K562 (cell line): Measurements from ENCODE around the gene STIL. TPM values are rescaled to one million over a fixed set of nuclear protein-coding genes. Genes with fewer than 3 reads are reported as not detected.

Source experiments
- ATAC-seq: fragments of 200-7000 bp; cut with Tn5 transposase; 3 replicates; pipeline ENCODE4 v1.9.1; 2020; ENCODE audit warnings: moderate library complexity
- BruUV-seq: library from RNA; stranded (reverse); fragments of 400-500 nt; replicated peaks from 2 replicates; lab custom pipeline; 2021; lab: Mats Ljungman, UMichigan
- CTCF ChIA-PET: fragments of 300-600 bp; formaldehyde crosslinking; extraction: SDS; loops from one replicate; lab custom pipeline; 2021; ENCODE audit warnings: low intra/inter-chr PET ratio; lab: Yijun Ruan, JAX
- POLR2A ChIA-PET: fragments of 300-600, 350-650 bp; sonication (Branson Sonifier 250); formaldehyde crosslinking; extraction: SDS; loops from one replicate; lab custom pipeline; 2021; ENCODE audit warnings: antibody characterized with exemption, inconsistent platforms; lab: Yijun Ruan, JAX
- DNase-seq, 4 experiments: peaks; one replicate each; pipeline versions ENCODE4 v3.0.0 to v3.0.0-alpha.2; 2011 to 2018; ENCODE audit warnings: low spot score in 3 of 4, mixed read lengths in 3 of 4; ENCODE audit errors: extremely low read depth in 1 of 4
- FAIRE-seq: peaks from 2 replicates; lab custom pipeline; 2011; peaks lifted over from hg19 to GRCh38; lab: Jason Lieb, UNC
- H2AFZ ChIP-seq: 2 replicates; pipeline ENCODE4 v1.6.0; 2011; ENCODE audit warnings: low read depth, low read length, control low read depth, inconsistent platforms
- H3K27ac ChIP-seq: fragments of 200-600 bp; 3 replicates; pipeline ENCODE4 v1.8.0; 2011; ENCODE audit warnings: low read depth, mild to moderate bottlenecking, control low read depth, inconsistent platforms, low read length, moderate library complexity, mixed read lengths; ENCODE audit errors: extremely low read depth
- H3K27me3 ChIP-seq, 2 experiments: fragments of 300-600 bp in 1 of 2; 2 replicates in 1 of 2; 3 replicates in 1 of 2; pipeline versions ENCODE4 v1.6.0 to v1.8.0; 2011; ENCODE audit warnings: inconsistent platforms in 2 of 2, low read length in 2 of 2, mild to moderate bottlenecking in 1 of 2, mixed read lengths in 1 of 2, moderate library complexity in 1 of 2; ENCODE audit not compliant: control insufficient read depth in 2 of 2, insufficient read depth in 2 of 2
- H3K36me3 ChIP-seq: fragments of 300-600 bp; 3 replicates; pipeline ENCODE4 v1.8.0; 2011; ENCODE audit warnings: mild to moderate bottlenecking, low read length, inconsistent platforms; ENCODE audit not compliant: control insufficient read depth, insufficient read depth
- H3K4me1 ChIP-seq, 2 experiments: fragments of 200-600 bp in 1 of 2; replicated peaks in 1 of 2; 2 replicates in 1 of 2; 3 replicates in 1 of 2; pipeline versions ENCODE4 v1.5.1 to v1.8.0; 2011; ENCODE audit warnings: inconsistent platforms in 2 of 2, low read length in 2 of 2, mild to moderate bottlenecking in 1 of 2, mixed read lengths in 1 of 2, moderate library complexity in 1 of 2; ENCODE audit not compliant: control insufficient read depth in 2 of 2, insufficient read depth in 2 of 2
- H3K4me2 ChIP-seq: 2 replicates; pipeline ENCODE4 v1.6.1; 2011; ENCODE audit warnings: low read length, control low read depth, inconsistent platforms, mixed read lengths; ENCODE audit not compliant: insufficient read depth
- H3K4me3 ChIP-seq: fragments of 200-600 bp; sonication (generic), shearing (Covaris generic); 2 replicates; pipeline ENCODE4 v1.5.1; 2016; ENCODE audit warnings: control low read depth, inconsistent platforms
- H3K79me2 ChIP-seq: fragments of 200-600 bp; 3 replicates; pipeline ENCODE4 v1.8.0; 2011; ENCODE audit warnings: low read length, inconsistent platforms; ENCODE audit not compliant: control insufficient read depth, insufficient read depth
- H3K9ac ChIP-seq, 2 experiments: 2 replicates each; pipeline versions ENCODE4 v1.6.0 to v1.6.1; 2011; ENCODE audit warnings: low read depth in 2 of 2, low read length in 2 of 2, control low read depth in 1 of 2, inconsistent platforms in 1 of 2, mild to moderate bottlenecking in 1 of 2, mixed read lengths in 1 of 2; ENCODE audit not compliant: insufficient read depth in 1 of 2
- H3K9me1 ChIP-seq: one replicate; pipeline ENCODE4 v1.6.0; 2011; ENCODE audit warnings: inconsistent platforms, mild to moderate bottlenecking, low read length, moderate library complexity; ENCODE audit not compliant: control insufficient read depth, insufficient read depth
- H3K9me3 ChIP-seq: replicated peaks from 2 replicates; pipeline ENCODE4 v1.5.1; 2011; ENCODE audit warnings: low read depth, low read length, inconsistent platforms; ENCODE audit not compliant: control insufficient read depth, insufficient read depth
- H4K20me1 ChIP-seq: replicated peaks from 2 replicates; pipeline ENCODE4 v1.6.1; 2011; ENCODE audit warnings: low read length, inconsistent platforms, mixed read lengths; ENCODE audit not compliant: control insufficient read depth, insufficient read depth
- BHLHE40 ChIP-seq: IDR thresholded peaks from 2 replicates; pipeline ENCODE4 v1.6.1; 2011; ENCODE audit warnings: low read length, improper control_type of control experiment
- CBX3 ChIP-seq, 2 experiments: IDR thresholded peaks; 1 replicate in 1 of 2; 2 replicates in 1 of 2; pipeline ENCODE4 v1.6.1; 2012; ENCODE audit warnings: inconsistent platforms in 2 of 2, low read length in 2 of 2, borderline replicate concordance in 1 of 2, control low read depth in 1 of 2
- CCAR2 ChIP-seq: fragments of 200-400 bp; formaldehyde crosslinking; IDR thresholded peaks from 2 replicates; pipeline ENCODE4 v1.6.1; 2017; ENCODE audit warnings: mild to moderate bottlenecking, low read depth, low read length
- ETV5 ChIP-seq: sonication (generic); formaldehyde crosslinking; IDR thresholded peaks from 2 replicates; pipeline ENCODE4 v1.4.0; 2020; ENCODE audit warnings: low read depth, mild to moderate bottlenecking, missing genetic modification reagents
- FOXP4 ChIP-seq: sonication (generic); formaldehyde crosslinking; IDR thresholded peaks from 2 replicates; pipeline ENCODE4 v1.8.0; 2022; ENCODE audit warnings: mild to moderate bottlenecking, missing genetic modification reagents, borderline replicate concordance
- HNRNPLL ChIP-seq: fragments of 200-400 bp; formaldehyde crosslinking; IDR thresholded peaks from 2 replicates; pipeline ENCODE4 v1.6.1; 2017; ENCODE audit warnings: low read length, low read depth, mild to moderate bottlenecking; ENCODE audit not compliant: poor library complexity, severe bottlenecking
- MEIS2 ChIP-seq: fragments of 450-650 bp; IDR thresholded peaks from 2 replicates; pipeline ENCODE4 v1.6.1; 2014; ENCODE audit warnings: mild to moderate bottlenecking; ENCODE audit not compliant: partially characterized antibody
- MXD1 ChIP-seq: fragments of 250-450 bp; sonication (Bioruptor Pico); IDR thresholded peaks from 2 replicates; pipeline ENCODE4 v1.8.0; 2021; ENCODE audit warnings: borderline replicate concordance, mild to moderate bottlenecking, moderate library complexity; ENCODE audit not compliant: poor library complexity, severe bottlenecking
- NRF1 ChIP-seq, 2 experiments: fragments of 450-650 bp; IDR thresholded peaks in 1 of 2; conservative IDR thresholded peaks in 1 of 2; 2 replicates each; pipeline ENCODE4 v1.6.1; 2014; ENCODE audit warnings: mild to moderate bottlenecking in 2 of 2
- SOX6 ChIP-seq: fragments of 450-650 bp; IDR thresholded peaks from 2 replicates; pipeline ENCODE4 v1.6.1; 2014; ENCODE audit warnings: mild to moderate bottlenecking
- SP1 ChIP-seq: sonication (generic); formaldehyde crosslinking; IDR thresholded peaks from 2 replicates; pipeline ENCODE4 v1.8.1; 2022; ENCODE audit warnings: mild to moderate bottlenecking, missing genetic modification reagents
- TAF7 ChIP-seq: fragments of 450-650 bp; IDR thresholded peaks from 2 replicates; pipeline ENCODE4 v1.6.1; 2016; ENCODE audit warnings: missing genetic modification characterization, missing compliant biosample characterization
- TFAP4 ChIP-seq: sonication (generic); formaldehyde crosslinking; IDR thresholded peaks from 2 replicates; pipeline ENCODE4 v1.8.0; 2022; ENCODE audit warnings: missing genetic modification reagents, mild to moderate bottlenecking, moderate library complexity, borderline replicate concordance
- UBTF ChIP-seq, 2 experiments: IDR thresholded peaks; 2 replicates each; pipeline ENCODE4 v1.6.1; 2012; ENCODE audit warnings: improper control_type of control experiment in 2 of 2, low read depth in 2 of 2, low read length in 2 of 2, borderline replicate concordance in 1 of 2
- ZNF217 ChIP-seq: sonication (generic); formaldehyde crosslinking; IDR thresholded peaks from 2 replicates; pipeline ENCODE4 v1.8.0; 2022; ENCODE audit warnings: mild to moderate bottlenecking, missing genetic modification reagents
- ZNF561 ChIP-seq: fragments of 450-650 bp; formaldehyde crosslinking; conservative IDR thresholded peaks from 2 replicates; pipeline ENCODE4 v1.4.0; 2020; ENCODE audit warnings: mild to moderate bottlenecking, moderate library complexity
- WGBS: fragments of 100-300 bp; shearing (Covaris generic); methylation state at CpG from one replicate; pipeline ENCODE4 v1.1.6; 2016; ENCODE audit warnings: low coverage, mixed read lengths; ENCODE audit not compliant: insufficient coverage; ENCODE audit errors: missing lambda C conversion rate; 5-methylcytosine and 5-hydroxymethylcytosine counted together
- in situ Hi-C: fragments of 300-500 bp; cut with MboI; formaldehyde crosslinking; loops from 4 replicates; pipeline ENCODE4 v1.15.0; 2018; ENCODE audit warnings: inconsistent platforms, mixed read lengths
- intact Hi-C: fragments of 100-400 bp; cut with micrococcal nuclease; formaldehyde crosslinking; loops from 2 replicates; pipeline ENCODE4 v1.14.2; 2022
- polyA plus RNA-seq, 8 experiments: library from polyadenylated mRNA; depleted of rRNA in 4 of 8; stranded (reverse) in 5 of 8; unstranded in 3 of 8; fragments of >200 nt; fragmentation: Nextera tagmentation in 2 of 8; fragmentation: Illumina TruSeq in 1 of 8; extraction: Ambion mirVana in 2 of 8; extraction: Trizol in 1 of 8; gene quantifications; 2 replicates each; pipeline versions ENCODE4 v1.2.1 to v1.2.3, GENCODE V29; 2011 to 2014; ENCODE audit warnings: inconsistent platforms in 1 of 8, missing spikeins in 1 of 8
- total RNA-seq, 7 experiments: library from RNA; depleted of rRNA in 6 of 7; stranded (reverse); fragments of >200 nt in 6 of 7; fragmentation: Illumina TruSeq in 2 of 7; extraction: Trizol in 2 of 7; gene quantifications; 2 replicates each; pipeline versions ENCODE4 v1.2.1 to v1.2.3, GENCODE V29; 2011 to 2021; ENCODE audit warnings: low replicate concordance in 1 of 7

STIL gene
- total and polyA plus RNA-seq, 9 of the 15 experiments (the other 6 are each of a cell fraction or from before 2014, with no cell fraction given), result 10.5 to 77.4 (median 39.6) TPM

- DNase-seq, result peak; percentile 90 to 93 (median 92)
- no peak for TF ChIP-seq MXD1
- TF ChIP-seq SP1, result peak; percentile 76
- TF ChIP-seq ZNF561 (CRISPR knock-in tag), result no peak
- no peak for TF ChIP-seq CCAR2
- TF ChIP-seq FOXP4 (CRISPR knock-in tag), result no peak
- TF ChIP-seq TFAP4 (CRISPR knock-in tag), result peak; percentile 55; the same call in 1 of the 2 replicates
- TF ChIP-seq BHLHE40, result peak; percentile 78
- peak; percentile 66; the same call in 1 of the 2 replicates for TF ChIP-seq SOX6
- peak in 1 of 2 experiments; percentile 80; a peak in 2 of 4 replicates for TF ChIP-seq UBTF (IDR thresholded peaks at IDR 0.05; ENCODE audit: borderline replicate concordance in 1 of 2, low read depth in 2 of 2, low read length in 2 of 2)
- TF ChIP-seq ETV5 (CRISPR knock-in tag), result no peak
- 0 out of 2 replicates have a peak, but pooled peaks have one; percentile 38 for TF ChIP-seq TAF7
- peak; percentile 36 for TF ChIP-seq HNRNPLL
- TF ChIP-seq MEIS2, result peak; percentile 35
- peak in 1 of 2 experiments; percentile 79; a peak in 1 of 3 replicates for TF ChIP-seq CBX3 (IDR thresholded peaks at IDR 0.05; ENCODE audit: borderline replicate concordance in 1 of 2, low read length in 2 of 2)
- TF ChIP-seq NRF1 (conservative IDR thresholded peaks at IDR 0.05 in 1 of 2, IDR thresholded peaks at IDR 0.05 in 1 of 2), result peak in 1 of 2 experiments; percentile 38; a peak in 3 of 4 replicates
- TF ChIP-seq ZNF217 (CRISPR knock-in tag), result no peak
Measured at GRCh38 chr1:47333578-47333921, 19.6 kb upstream of the STIL start, which contains the start of gene CMPK1. CMPK1 (plus strand) TSS chr1:47333790; CDS start chr1:47333946, 156 bp downstream.

More at GRCh38 chr1:47333578-47333921, 19.6 kb upstream of the STIL start, which contains the start of gene CMPK1:
- WGBS, result under 1% methylated on average over 18 of the region's 40 CpGs
- in situ Hi-C loops, result no loop called here
- Histone ChIP-seq H3K27me3 (no peaks in the 10 kb centered on the region), H4K20me1 (0 out of 2 replicates have a peak, but pooled peaks cover 3% of the 10 kb centered on the region), H3K9ac (peak within 1 kb of the TSS; percentile 96 to 97), H3K27ac (peak within 1 kb of the TSS; percentile 85), H3K79me2 (peaks cover 61% of the 10 kb centered on the region), H3K9me3 (no peaks in the 10 kb centered on the region), H3K4me3 (peak within 1 kb of the TSS; percentile 93), H3K4me1 (peaks cover 23 to 28% of the 10 kb centered on the region in 2 experiments; a peak in 4 of 5 replicates), H3K9me1 (no peaks in the 10 kb centered on the region), H3K4me2 (peak within 1 kb of the TSS; percentile 98), H3K36me3 (peaks cover 11% of the 10 kb centered on the region; the same call in 2 of the 3 replicates), H2AFZ (peak within 1 kb of the TSS; percentile 98)
- peak; percentile 69 for FAIRE-seq
- no TSS peak for BruUV-seq
- intact Hi-C loops, result loop anchor here (5.0 kb wide), 3 partner anchors 101 to 151 kb away; partner anchors contain the start of genes FOXD2 and TAL1
- CTCF ChIA-PET, result interaction anchor here (0.5 kb wide), 1 partner anchor 1823 kb away, joined by 3 read pairs; no protein-coding TSS in a partner anchor
- ATAC-seq, result peak; percentile 82
- POLR2A ChIA-PET, result interaction anchor here (0.6 to 18.0 kb wide), 13 partner anchors 10 to 151 kb away, joined by 3 to 318 read pairs (median 4); partner anchors contain the start of gene STIL
